SHP77 (cell line): ENCODE results near the gene C9orf78.
A peak's percentile ranks its signal among the peaks of the same experiment; 100 is the strongest.

ENCODE experiments used
- DNase-seq, 2 experiments: peaks; one replicate each; lab custom pipeline; 2025; lab: John Stamatoyannopoulos, UW

The C9orf78 gene

GRCh38 chr9:129868023-129868871 is 33.2 kb upstream of the C9orf78 start:
- no peak for DNase-seq

GRCh38 chr9:129867136-129868022 is 32.3 kb upstream of the C9orf78 start:
- DNase-seq, result no peak

- DNase-seq, result no peak
These were observed 31.5 kb upstream of the C9orf78 start for GRCh38 chr9:129866394-129867135.

- no peak for DNase-seq
These were observed 30.7 kb upstream of the C9orf78 start for GRCh38 chr9:129865668-129866320.

DNA sequence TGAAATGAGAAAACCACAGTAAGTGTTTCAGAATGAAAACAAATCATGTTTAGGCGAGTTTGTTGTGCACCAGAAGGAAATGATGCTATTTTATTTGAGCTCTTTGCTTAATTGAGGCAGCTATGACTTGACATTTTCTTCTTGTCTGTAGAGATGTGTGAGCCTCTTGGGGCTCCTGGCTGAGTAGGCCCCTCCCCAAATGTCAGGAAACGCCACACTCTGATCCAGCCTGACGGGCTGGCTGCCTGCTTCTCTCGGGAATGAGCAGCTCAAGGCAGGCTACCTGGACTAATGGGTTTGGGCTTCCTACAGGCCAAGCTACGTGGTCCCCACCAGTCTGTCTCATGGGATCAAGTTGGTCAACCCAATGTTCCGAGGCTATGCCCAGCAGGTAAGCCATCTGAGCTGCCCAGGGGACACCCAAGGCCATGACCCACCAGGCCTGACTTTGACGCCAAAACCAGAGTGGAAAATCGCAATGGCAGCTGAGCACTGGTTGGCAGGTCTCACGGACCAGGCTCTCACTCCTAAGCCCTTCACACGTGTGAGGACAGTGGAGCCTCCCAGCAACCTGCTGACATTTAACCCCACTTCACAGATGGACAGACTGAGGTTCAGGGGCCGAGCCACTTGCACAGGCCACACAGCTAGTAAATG is 30.0 kb upstream of the C9orf78 start:
- DNase-seq, result no peak

DNA sequence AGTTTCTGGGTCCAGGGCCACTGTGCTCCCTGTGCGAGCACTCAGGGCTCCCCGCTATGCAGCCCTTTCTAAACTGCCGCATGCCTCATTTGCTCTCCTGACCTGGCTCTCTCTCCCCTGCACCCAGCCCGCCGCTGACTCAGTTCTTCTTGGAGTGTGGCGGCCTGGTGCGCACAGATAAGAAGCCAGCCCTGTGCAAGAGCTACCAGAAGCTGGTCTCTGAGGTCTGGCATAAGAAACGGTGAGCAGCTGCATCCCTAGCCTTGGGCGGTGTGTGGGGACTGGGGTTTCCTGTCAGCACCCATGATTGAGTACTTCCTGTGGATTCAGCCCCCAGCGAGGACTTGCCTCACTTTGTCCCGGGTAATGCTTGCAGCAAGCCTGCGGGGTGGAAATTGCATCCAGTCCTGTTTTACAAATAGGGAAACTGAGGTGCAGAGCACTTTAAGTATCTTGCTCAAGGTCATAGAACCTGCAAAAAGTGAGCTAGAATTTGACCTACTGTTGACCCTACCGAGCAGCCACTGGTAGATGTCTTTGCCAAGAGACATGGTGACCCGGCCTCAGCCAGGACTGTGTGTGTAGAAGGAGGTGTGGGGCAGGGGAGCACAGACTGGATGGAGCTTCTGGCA is 28.1 kb upstream of the C9orf78 start:
- DNase-seq, result peak; percentile 69 to 78

GRCh38 chr9:129861447-129861827 is 26.4 kb upstream of the C9orf78 start:
- no peak for DNase-seq

DNA sequence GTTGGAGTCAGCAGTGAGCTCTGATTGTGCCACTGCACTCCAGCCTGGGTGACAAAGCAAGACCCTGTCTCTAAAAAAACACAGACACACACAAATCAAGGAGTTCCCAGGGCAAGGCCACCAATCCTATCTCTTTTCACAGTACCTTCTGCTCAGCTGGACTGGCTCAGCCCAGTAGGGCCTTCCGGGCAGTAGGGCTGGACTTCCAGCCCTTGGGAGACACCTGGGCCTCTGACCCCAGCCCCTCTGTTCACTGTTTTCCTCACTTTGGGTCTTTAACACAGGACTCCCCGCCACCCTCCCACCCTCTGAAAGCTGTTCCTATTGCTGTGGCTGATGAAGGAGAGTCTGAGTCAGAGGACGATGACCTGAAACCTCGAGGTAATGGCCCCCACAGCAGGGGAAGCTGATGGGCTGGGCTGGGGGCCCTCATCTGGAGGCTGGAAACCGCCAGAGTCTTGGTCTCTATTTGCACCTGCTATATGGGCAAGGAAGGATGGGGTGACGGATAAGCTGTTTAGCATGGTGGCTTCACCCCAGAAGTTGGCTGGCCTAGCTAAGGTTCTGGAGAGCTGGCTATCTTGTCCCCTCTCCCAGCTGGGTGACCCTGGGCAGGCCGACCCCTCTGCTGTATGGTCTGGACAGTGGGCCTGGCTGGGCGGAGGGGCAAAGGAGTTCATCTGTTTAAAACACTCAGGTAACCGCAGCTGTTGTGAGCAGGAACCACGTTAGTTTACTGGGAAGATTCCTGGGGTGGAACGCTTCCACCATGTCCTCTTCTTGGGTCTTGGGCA is 25.8 kb upstream of the C9orf78 start:
- DNase-seq, result no peak

- no peak for DNase-seq
These were observed 23.3 kb upstream of the C9orf78 start for GRCh38 chr9:129858167-129858962.

- DNase-seq, result no peak
These were observed 22.1 kb upstream of the C9orf78 start for GRCh38 chr9:129857207-129857606.

DNA sequence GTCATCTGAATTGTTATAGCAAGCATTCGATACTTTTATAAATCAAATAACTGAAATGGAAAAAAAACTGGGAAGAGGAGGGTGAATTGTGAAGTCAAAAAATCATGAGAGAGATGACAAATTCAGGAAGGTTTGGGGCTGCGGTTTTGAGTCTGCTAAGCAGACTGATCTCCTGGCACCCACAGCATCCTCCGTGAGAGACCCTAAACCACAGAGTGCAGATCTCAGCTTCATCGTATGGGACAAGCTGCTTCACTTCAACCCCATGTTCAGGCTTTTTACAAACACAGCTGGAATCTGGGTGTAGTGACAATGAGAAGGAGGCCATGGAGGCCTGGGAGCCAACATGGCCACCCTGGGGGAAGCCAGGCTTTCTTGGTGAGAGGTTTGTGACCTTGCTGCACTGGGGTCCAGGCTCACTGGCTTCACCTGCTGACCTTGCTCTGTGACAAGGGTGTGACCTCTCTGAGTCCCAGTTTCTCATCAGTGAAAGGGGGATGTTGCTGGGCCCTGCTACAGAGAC is 19.6 kb upstream of the C9orf78 start:
- no peak for DNase-seq

DNA sequence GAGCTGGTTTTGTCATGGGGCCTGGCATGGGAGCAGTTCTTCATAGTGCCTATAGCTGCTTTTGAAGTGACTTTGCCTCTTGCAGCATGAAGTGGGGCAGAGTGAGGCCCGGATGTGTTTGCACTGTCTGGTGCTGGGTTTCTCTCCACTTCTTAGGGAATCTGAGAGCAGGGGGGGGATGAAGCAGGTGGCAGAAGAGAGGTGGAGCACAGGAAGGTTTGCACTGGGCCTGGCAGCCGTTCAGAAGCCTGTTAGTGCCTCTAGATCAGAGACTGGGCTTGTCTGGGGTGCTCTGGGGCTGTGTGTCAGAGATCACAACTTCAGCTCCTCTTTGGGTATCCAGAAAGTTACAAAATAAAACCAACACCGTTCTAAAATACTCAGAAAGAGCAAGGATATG is 18.5 kb upstream of the C9orf78 start:
- no peak for DNase-seq

DNA sequence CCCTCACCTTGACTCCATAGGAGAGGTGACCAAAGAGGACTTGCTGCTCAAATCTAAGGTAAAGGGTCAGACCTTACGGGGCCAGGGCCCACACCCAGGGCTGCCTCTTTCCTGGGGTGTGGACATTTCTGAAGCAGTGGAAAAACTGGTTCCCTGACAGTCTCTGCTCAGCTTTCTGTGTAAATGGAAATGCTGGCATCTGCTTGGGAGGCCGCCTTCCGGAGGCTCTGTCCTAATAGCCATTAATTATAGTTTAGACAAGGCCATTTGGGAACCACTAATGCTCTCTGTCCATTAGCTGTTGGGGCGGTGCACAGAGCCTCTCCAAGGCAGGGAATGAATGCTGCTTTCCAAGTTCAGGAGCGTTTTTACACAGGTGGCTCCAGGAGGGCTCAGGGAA is 17.5 kb upstream of the C9orf78 start:
- no peak for DNase-seq

- no peak for DNase-seq
These were observed 16.7 kb upstream of the C9orf78 start for GRCh38 chr9:129851821-129852220.

DNA sequence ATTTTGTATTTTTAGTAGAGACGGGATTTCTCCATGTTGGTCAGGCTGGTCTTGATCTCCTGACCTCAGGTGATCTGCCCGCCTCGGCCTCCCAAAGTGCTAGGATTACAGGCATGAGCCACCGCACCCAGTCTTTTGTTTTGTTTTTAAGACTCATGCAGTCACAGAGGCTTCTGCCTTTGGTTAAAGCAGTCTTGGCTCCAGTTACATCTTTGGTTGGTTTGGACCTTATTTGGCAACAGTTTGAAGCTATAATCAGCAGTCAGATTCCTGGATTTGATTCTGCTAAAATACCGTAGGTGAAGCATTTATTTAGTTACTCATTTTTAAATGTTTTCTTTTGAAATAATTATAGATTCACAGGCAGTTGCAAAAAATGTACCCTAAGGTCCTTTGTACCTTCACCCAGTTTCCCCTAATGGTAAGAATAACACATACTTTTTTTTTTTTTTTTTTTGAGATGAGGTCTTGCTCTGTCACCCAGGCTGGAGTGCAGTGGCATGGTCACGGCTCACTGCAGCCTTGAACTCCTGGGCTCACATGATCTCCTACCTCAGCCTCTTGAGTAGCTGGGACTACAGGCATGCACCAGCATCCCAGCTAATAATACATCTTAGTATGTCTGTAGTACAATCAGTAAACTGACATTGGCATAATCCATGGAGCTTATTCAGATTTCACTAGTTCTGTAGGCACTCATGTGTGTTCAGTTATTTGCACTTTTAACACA is 15.9 kb upstream of the C9orf78 start:
- DNase-seq, result no peak

GRCh38 chr9:129849901-129850300 is 14.8 kb upstream of the C9orf78 start:
- DNase-seq, result no peak

DNA sequence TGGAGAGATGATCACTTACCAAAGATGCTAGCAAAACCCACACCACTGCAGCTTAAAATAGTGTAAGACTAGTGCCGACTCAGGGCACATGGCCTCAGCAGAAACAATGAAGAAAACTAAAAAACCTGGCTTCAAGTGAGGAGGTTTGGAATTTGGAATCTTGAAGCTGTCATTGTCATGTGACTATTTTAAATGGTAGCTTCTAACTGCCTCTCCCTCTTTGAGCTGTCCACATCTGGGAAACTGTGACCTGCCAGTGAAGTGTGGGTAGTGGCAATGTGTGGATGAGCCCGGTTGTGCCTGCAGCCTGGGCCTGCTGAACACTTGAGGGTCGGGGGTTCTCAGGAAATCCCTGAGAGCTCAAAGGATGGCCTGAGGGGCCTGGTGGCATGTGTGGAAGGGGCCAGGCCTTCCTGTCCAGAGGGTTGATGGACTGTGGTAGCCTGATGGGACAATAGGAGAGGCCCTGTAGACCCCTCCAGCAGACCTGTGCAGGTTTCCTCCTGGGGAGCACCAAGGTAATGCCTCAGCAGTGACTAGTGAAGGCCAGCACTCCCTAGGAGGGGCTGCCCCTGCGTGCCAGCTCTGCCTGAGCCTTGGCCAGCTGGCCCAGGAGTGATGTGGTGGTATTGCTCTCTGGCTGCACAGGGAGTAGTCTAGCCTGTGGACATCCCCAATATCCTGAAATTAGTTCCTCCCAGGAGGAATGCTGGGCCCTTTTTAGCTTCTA is 13.8 kb upstream of the C9orf78 start:
- DNase-seq, result no peak

DNA sequence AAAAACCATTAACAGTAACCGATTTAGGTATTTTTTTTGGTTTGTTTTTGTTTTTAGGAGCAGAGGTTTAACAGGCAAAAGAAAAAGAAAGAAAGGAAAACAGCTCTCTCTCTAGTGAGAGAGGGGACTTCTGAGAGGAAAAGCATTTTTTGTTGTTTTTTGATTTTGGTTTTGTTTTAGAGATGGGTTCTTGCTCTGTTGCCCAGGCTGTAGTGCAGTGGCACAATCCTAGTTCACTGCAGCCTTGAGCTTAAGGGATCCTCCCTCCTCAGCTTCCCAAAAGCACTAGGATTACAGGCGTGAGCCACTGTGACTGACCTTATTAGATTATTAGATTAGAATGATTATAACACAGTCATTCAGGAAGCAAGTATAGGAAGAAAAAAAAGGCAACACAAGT is 10.3 kb upstream of the C9orf78 start:
- no peak for DNase-seq
